Middle frontal gyrus (tissue), 1 donor: ENCODE measurements around the gene C10orf67.
"Not testable (repeated sequence)": the region's sequence is repeated elsewhere in the genome, so short reads cannot be mapped to it uniquely, and the experiment has no call there.

Experiments
- DNase-seq: peaks from one replicate; pipeline ENCODE4 v3.0.0-alpha.2; 2015; ENCODE audit warnings: low spot score; ENCODE audit errors: extremely low spot score

The C10orf67 gene

GRCh38 chr10:23280419-23281043, 64.1 kb downstream of the C10orf67 start:
- DNase-seq, result no peak

DNA sequence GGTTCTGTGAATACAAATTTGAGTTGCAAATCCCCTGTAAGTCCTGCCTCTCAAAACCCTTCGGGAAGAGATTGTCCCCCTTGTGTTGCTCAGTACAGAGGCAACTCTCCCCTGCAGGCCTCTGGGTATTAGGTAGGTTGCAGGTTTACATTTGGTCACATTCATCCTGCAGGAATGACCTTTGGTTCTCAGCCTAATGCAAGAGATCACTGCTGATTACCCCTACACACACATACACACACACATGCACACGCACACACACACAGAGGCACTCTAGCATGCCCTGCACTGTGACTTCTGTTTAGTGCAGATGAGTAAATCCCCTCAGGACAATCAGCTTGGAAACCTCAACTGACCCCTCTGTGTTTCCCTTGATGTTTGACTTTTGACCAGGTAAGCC, 69.2 kb downstream of the C10orf67 start:
- DNase-seq, result no peak

DNA sequence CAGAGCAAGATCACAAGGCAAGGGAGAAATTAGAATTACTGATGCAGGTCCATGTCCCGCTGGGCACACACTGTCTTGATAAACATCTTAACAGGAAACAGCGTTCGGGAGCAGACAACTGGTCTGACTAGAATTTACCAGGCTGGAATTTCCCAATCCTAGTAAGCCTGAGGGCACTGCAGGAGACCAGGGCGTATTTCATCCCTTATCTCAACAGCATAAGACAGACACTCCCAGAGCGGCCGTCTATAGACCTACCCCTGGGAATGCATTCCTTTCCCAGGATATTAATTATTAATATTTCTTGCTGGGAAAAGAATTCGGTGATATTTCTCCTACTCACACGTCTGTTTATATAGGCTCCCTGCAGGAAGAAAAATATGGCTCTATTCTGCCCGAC, 70.4 kb downstream of the C10orf67 start:
- not testable (repeated sequence) for DNase-seq

GRCh38 chr10:23270531-23270930, 74.1 kb downstream of the C10orf67 start:
- DNase-seq, result no peak

- DNase-seq, result no peak
These were observed 81.0 kb downstream of the C10orf67 start for GRCh38 chr10:23263441-23264164.

GRCh38 chr10:23262928-23263327, 81.7 kb downstream of the C10orf67 start:
- DNase-seq, result no peak

- no peak for DNase-seq
These were observed 86.1 kb downstream of the C10orf67 start for GRCh38 chr10:23258516-23258915.

DNA sequence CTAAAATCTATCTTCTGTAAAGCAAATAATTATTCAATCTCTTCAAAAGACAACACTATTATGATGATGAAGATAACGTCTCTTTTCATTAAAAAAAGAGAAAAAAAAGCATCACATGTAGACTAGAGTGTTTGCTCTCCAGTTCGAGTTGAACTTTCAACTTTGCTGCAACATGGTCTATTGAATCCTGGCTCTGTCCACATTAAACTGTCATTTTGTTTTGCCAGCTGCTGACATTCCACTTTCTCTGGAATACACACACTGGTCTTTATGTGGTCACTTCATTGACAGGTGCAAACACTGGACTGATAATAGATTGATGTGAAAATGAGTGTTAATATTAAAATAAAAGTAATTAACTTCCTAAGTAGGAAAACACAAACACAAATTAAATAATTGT, 90.8 kb downstream of the C10orf67 start:
- no peak for DNase-seq

- not testable (repeated sequence) for DNase-seq
These were observed 91.7 kb downstream of the C10orf67 start for GRCh38 chr10:23252859-23253258.

- not testable (repeated sequence) for DNase-seq
These were observed 102.8 kb downstream of the C10orf67 start for GRCh38 chr10:23241779-23242178.

- no peak for DNase-seq
These were observed 106.6 kb downstream of the C10orf67 start for GRCh38 chr10:23238015-23238414.

DNA sequence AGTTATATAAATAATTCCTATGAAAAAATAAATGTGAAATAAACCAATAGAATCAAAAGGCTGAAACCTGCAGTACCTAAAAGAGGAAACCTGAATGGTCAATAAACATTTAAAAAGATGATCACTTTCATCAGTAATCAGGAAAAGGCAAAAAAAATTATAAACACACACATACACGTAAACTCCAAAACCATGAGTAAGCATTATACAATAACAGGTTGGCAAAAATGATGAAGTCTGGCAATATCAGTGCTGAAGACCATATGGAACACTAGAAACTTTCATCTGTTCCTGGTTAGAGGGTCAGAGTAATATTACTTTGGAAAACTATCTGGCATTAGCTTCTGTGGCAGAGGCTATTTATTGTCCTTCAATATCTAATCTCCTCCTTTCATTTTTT, 114.0 kb downstream of the C10orf67 start:
- no peak for DNase-seq

- DNase-seq, result no peak
These were observed 127.1 kb downstream of the C10orf67 start for GRCh38 chr10:23217471-23217870.

- no peak for DNase-seq
These were observed 138.5 kb downstream of the C10orf67 start for GRCh38 chr10:23205972-23206642.

GRCh38 chr10:23204773-23205172, 139.8 kb downstream of the C10orf67 start:
- no peak for DNase-seq

GRCh38 chr10:23203369-23204325, 140.9 kb downstream of the C10orf67 start:
- no peak for DNase-seq

- no peak for DNase-seq
These were observed 141.8 kb downstream of the C10orf67 start for GRCh38 chr10:23202779-23203178.

GRCh38 chr10:23201837-23202236, 142.8 kb downstream of the C10orf67 start:
- DNase-seq, result no peak

DNA sequence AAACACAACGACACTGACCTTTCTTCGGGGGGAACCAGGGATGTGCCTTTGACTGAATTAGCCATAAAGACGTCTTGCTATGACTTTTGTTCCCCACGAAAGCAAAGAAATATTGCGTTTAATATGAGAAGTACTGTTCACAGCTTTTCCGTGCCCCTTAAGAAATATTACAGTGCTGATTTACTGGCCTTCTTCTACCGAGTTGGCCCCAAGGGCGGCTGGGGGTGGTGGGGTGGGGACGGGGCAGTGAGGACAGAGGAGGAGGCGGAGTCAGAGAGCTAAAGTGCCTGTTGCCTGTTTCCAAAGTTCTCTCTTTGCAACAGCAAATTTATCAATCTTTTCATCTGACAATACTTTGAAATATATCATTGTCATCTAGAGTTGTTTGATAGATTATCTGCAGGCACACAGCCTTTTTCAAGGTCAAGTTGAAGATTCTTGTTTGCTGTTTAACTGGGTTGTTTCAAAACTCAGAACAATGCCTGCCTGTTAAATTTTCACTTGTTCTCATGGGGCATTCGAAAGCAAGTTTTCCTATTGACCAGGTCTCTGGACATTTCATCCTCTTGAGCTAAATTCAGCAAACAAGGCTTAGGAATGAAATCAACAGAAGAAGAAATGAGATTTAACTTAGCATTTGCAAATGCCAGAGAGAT, 143.5 kb downstream of the C10orf67 start:
- DNase-seq, result no peak

DNA sequence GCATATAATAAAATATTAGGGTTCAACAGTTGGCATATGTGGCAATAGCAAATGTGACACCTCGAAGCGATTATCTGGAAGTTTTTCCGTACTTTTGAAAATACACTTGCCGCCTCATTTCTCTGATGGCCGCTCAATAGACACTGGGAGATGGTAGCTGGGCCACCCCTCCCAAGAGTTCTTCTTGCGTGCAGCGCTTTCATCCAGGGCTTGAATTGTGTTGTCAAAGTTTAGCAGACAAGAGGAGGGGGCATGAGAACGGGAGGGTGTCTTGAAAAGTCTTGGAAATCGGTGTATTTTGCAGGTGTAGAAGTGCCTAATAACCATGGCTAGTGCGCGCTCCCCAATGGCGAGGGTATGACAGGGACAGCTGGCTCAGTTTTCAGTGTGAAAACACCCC, 144.0 kb downstream of the C10orf67 start:
- DNase-seq, result no peak
